ENCODE results near the gene TNFSF12.
"Not testable (repeated sequence)": the region's sequence is repeated elsewhere in the genome, so short reads cannot be mapped to it uniquely, and the experiment has no call there.

DNA sequence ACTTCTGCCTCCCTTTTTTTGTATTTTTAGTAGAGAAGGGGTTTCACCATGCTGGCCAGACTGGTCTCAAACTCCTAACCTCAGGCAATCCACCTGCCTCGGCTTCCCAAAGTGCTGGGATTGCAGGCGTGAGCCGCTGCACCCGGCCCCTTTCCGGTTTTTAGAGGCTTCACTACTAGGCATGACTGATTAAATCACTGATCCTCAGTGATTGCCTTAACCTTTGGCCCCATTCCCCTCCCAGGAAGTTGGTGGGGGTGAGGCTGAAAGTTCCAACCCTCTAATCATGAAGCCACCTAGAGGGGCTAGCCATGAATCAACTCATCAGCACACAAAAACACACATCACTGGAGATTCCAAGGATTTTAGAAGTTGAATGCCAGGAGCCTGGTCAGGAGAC lies 48.7 kb downstream of the TNFSF12 start:
- TF ChIP-seq CTCF (IDR thresholded peaks at IDR 0.05); MXD4 (CRISPR knock-in tag; IDR thresholded peaks at IDR 0.05; ENCODE audit: borderline replicate concordance); ZNF232 (CRISPR knock-in tag; IDR thresholded peaks at IDR 0.05); NR2C2 (CRISPR knock-in tag; IDR thresholded peaks at IDR 0.05); TCF7 (CRISPR knock-in tag; IDR thresholded peaks at IDR 0.05; ENCODE audit: low read depth); ZNF138 (CRISPR knock-in tag; conservative IDR thresholded peaks at IDR 0.05); GABPB1 (CRISPR knock-in tag; IDR thresholded peaks at IDR 0.05); MAX (CRISPR knock-in tag; IDR thresholded peaks at IDR 0.05): not testable (repeated sequence)
- TF ChIP-seq, protein P1, sequence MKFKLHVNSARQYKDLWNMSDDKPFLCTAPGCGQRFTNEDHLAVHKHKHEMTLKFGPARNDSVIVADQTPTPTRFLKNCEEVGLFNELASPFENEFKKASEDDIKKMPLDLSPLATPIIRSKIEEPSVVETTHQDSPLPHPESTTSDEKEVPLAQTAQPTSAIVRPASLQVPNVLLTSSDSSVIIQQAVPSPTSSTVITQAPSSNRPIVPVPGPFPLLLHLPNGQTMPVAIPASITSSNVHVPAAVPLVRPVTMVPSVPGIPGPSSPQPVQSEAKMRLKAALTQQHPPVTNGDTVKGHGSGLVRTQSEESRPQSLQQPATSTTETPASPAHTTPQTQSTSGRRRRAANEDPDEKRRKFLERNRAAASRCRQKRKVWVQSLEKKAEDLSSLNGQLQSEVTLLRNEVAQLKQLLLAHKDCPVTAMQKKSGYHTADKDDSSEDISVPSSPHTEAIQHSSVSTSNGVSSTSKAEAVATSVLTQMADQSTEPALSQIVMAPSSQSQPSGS (CRISPR knock-in tag; IDR thresholded peaks at IDR 0.05; ENCODE audit: borderline replicate concordance, low read depth), result not testable (repeated sequence)
- TF ChIP-seq, protein P2, sequence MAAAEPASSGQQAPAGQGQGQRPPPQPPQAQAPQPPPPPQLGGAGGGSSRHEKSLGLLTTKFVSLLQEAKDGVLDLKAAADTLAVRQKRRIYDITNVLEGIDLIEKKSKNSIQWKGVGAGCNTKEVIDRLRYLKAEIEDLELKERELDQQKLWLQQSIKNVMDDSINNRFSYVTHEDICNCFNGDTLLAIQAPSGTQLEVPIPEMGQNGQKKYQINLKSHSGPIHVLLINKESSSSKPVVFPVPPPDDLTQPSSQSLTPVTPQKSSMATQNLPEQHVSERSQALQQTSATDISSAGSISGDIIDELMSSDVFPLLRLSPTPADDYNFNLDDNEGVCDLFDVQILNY (CRISPR knock-in tag; IDR thresholded peaks at IDR 0.05), result not testable (repeated sequence)

All from WTC11 (cell line).